SK-N-SH treated with all-trans-retinoic acid at 6 μM for 48 hours (cell line): ENCODE data around the gene DLG2.

Source experiments
- ATAC-seq: fragments of 200-7000 bp; cut with Tn5 transposase; 3 replicates; pipeline ENCODE4 v1.9.1; 2020; ENCODE audit warnings: mild to moderate bottlenecking, moderate library complexity
- ARNTL ChIP-seq: fragments of 450-650 bp; formaldehyde crosslinking; IDR thresholded peaks from 2 replicates; pipeline ENCODE4 v1.5.0; 2020; ENCODE audit warnings: low read depth, mild to moderate bottlenecking, moderate library complexity, borderline replicate concordance
- BACH2 ChIP-seq: fragments of 250-450 bp; sonication (Bioruptor Pico); IDR thresholded peaks from 2 replicates; pipeline ENCODE4 v1.9.0; 2021; ENCODE audit warnings: mild to moderate bottlenecking, borderline replicate concordance
- CREB5 ChIP-seq: fragments of 250-450 bp; sonication (Bioruptor Pico); IDR thresholded peaks from 2 replicates; pipeline ENCODE4 v1.5.1; 2020; ENCODE audit warnings: low read depth, mild to moderate bottlenecking, moderate library complexity
- CSDC2 ChIP-seq: fragments of 250-450 bp; sonication (Bioruptor Pico); IDR thresholded peaks from 2 replicates; pipeline ENCODE4 v1.5.0; 2020; ENCODE audit warnings: mild to moderate bottlenecking, moderate library complexity
- CSRNP3 ChIP-seq: fragments of 250-450 bp; sonication (Bioruptor Pico); IDR thresholded peaks from 2 replicates; pipeline ENCODE4 v1.5.1; 2021; ENCODE audit warnings: mild to moderate bottlenecking, moderate library complexity
- ESRRG ChIP-seq: fragments of 250-450 bp; sonication (Bioruptor Pico); IDR thresholded peaks from 2 replicates; pipeline ENCODE4 v1.6.1; 2021; ENCODE audit warnings: mild to moderate bottlenecking
- GLIS3 ChIP-seq: fragments of 250-450 bp; sonication (Bioruptor Pico); IDR thresholded peaks from 2 replicates; pipeline ENCODE4 v1.5.0; 2020; ENCODE audit warnings: mild to moderate bottlenecking, moderate library complexity
- ISL1 ChIP-seq: fragments of 250-450 bp; sonication (Bioruptor Pico); IDR thresholded peaks from 2 replicates; pipeline ENCODE4 v2.1.2; 2022; ENCODE audit warnings: mild to moderate bottlenecking, moderate library complexity
- OSR1 ChIP-seq: fragments of 250-450 bp; sonication (Bioruptor Pico); IDR thresholded peaks from 2 replicates; pipeline ENCODE4 v1.8.0; 2022; ENCODE audit warnings: moderate library complexity, mild to moderate bottlenecking, inconsistent platforms
- POU6F1 ChIP-seq: fragments of 250-450 bp; sonication (Bioruptor Pico); IDR thresholded peaks from 2 replicates; pipeline ENCODE4 v1.8.0; 2021; ENCODE audit warnings: low read depth, mild to moderate bottlenecking, moderate library complexity, borderline replicate concordance
- PPARA ChIP-seq: fragments of 250-450 bp; sonication (Bioruptor Pico); IDR thresholded peaks from 2 replicates; pipeline ENCODE4 v1.5.0; 2020; ENCODE audit warnings: mild to moderate bottlenecking, borderline replicate concordance
- RARB ChIP-seq: fragments of 250-450 bp; sonication (Bioruptor Pico); IDR thresholded peaks from 2 replicates; pipeline ENCODE4 v1.8.0; 2021; ENCODE audit warnings: mild to moderate bottlenecking, moderate library complexity
- SNAI2 ChIP-seq: fragments of 250-450 bp; sonication (Bioruptor Pico); IDR thresholded peaks from 2 replicates; pipeline ENCODE4 v1.5.0; 2020; ENCODE audit warnings: mild to moderate bottlenecking, moderate library complexity
- TOX ChIP-seq: fragments of 250-450 bp; sonication (Bioruptor Pico); IDR thresholded peaks from 2 replicates; pipeline ENCODE4 v1.8.0; 2021; ENCODE audit warnings: mild to moderate bottlenecking, moderate library complexity, borderline replicate concordance
- TSHZ2 ChIP-seq: fragments of 250-450 bp; sonication (Bioruptor Pico); IDR thresholded peaks from 2 replicates; pipeline ENCODE4 v1.5.0; 2020; ENCODE audit warnings: mild to moderate bottlenecking, moderate library complexity
- ZC3H10 ChIP-seq: fragments of 250-450 bp; sonication (Bioruptor Pico); IDR thresholded peaks from 2 replicates; pipeline ENCODE4 v1.5.1; 2021; ENCODE audit warnings: mild to moderate bottlenecking, moderate library complexity
- ZFP3 ChIP-seq: fragments of 250-450 bp; sonication (Bioruptor Pico); IDR thresholded peaks from 2 replicates; pipeline ENCODE4 v1.5.0; 2020; ENCODE audit warnings: mild to moderate bottlenecking, moderate library complexity
- ZFP30 ChIP-seq: fragments of 450-650 bp; formaldehyde crosslinking; IDR thresholded peaks from 2 replicates; pipeline ENCODE4 v1.5.0; 2022; ENCODE audit warnings: mild to moderate bottlenecking, moderate library complexity
- ZNF565 ChIP-seq: fragments of 450-650 bp; formaldehyde crosslinking; conservative IDR thresholded peaks from 2 replicates; pipeline ENCODE4 v1.5.0; 2020; ENCODE audit warnings: low read depth, mild to moderate bottlenecking, moderate library complexity
- ZNF70 ChIP-seq: fragments of 450-650 bp; formaldehyde crosslinking; IDR thresholded peaks from 2 replicates; pipeline ENCODE4 v1.5.0; 2020; ENCODE audit warnings: mild to moderate bottlenecking, moderate library complexity
- ZNF8 ChIP-seq: fragments of 450-650 bp; formaldehyde crosslinking; IDR thresholded peaks from 2 replicates; pipeline ENCODE4 v1.5.0; 2020; ENCODE audit warnings: mild to moderate bottlenecking, moderate library complexity

The DLG2 gene

GRCh38 chr11:84836371-84836770 is 790.8 kb downstream of the DLG2 start:
- no peak for TF ChIP-seq ZNF70 (CRISPR knock-in tag)
- no peak for TF ChIP-seq CREB5
- no peak for TF ChIP-seq CSRNP3 (CRISPR knock-in tag)
- no peak for TF ChIP-seq TOX (CRISPR knock-in tag)
- TF ChIP-seq POU6F1 (CRISPR knock-in tag) = no peak
- no peak for TF ChIP-seq SNAI2 (CRISPR knock-in tag)
- TF ChIP-seq ESRRG (CRISPR knock-in tag) = no peak
- no peak for TF ChIP-seq TSHZ2 (CRISPR knock-in tag)
- no peak for TF ChIP-seq ARNTL (CRISPR knock-in tag)
- TF ChIP-seq BACH2 = no peak
- TF ChIP-seq ZNF565 (CRISPR knock-in tag) = no peak
- no peak for TF ChIP-seq ZFP3
- no peak for TF ChIP-seq PPARA (CRISPR knock-in tag)
- no peak for TF ChIP-seq OSR1 (CRISPR knock-in tag)
- no peak for TF ChIP-seq ZC3H10 (CRISPR knock-in tag)
- no peak for TF ChIP-seq ZNF8
- ATAC-seq = no peak

GRCh38 chr11:84833488-84834088 is 793.6 kb downstream of the DLG2 start:
- TF ChIP-seq BACH2 (no peak), ZC3H10 (CRISPR knock-in tag) (no peak), RARB (CRISPR knock-in tag) (no peak), ZFP30 (no peak), ZNF8 (no peak), ZNF70 (CRISPR knock-in tag) (no peak), CSDC2 (CRISPR knock-in tag) (no peak), TSHZ2 (CRISPR knock-in tag) (no peak), ISL1 (CRISPR knock-in tag) (no peak)
- TF ChIP-seq, all 23 proteins: peak for 0
- ATAC-seq = no peak

GRCh38 chr11:84830372-84830771 is 796.8 kb downstream of the DLG2 start:
- no peak for ATAC-seq
- TF ChIP-seq ZFP3 = no peak
- no peak for TF ChIP-seq POU6F1 (CRISPR knock-in tag)
- TF ChIP-seq ZC3H10 (CRISPR knock-in tag) = no peak
- no peak for TF ChIP-seq ZNF565 (CRISPR knock-in tag)
- TF ChIP-seq RARB (CRISPR knock-in tag) = no peak
- no peak for TF ChIP-seq OSR1 (CRISPR knock-in tag)
- no peak for TF ChIP-seq GLIS3 (CRISPR knock-in tag)
- TF ChIP-seq TSHZ2 (CRISPR knock-in tag) = no peak
- TF ChIP-seq BACH2 = no peak
- TF ChIP-seq PPARA (CRISPR knock-in tag) = no peak
- no peak for TF ChIP-seq CSDC2 (CRISPR knock-in tag)
